CD14-positive monocyte (primary cell): ENCODE measurements around the gene NAXD. TPM values are rescaled to one million over a fixed set of nuclear protein-coding genes. Genes with fewer than 3 reads are reported as not detected.

Experiments used
- DNase-seq, 3 donors: peaks; one replicate each; pipeline ENCODE4 v3.0.0-alpha.2; 2011 to 2022
- H2AFZ ChIP-seq: 2 replicates; pipeline ENCODE4 v1.6.0; 2012; ENCODE audit warnings: mild to moderate bottlenecking, low read depth, low read length, inconsistent platforms; ENCODE audit not compliant: insufficient read depth, poor library complexity, severe bottlenecking
- H3K27ac ChIP-seq, 2 donors: 1 replicate in 1 of 2; 2 replicates in 1 of 2; pipeline ENCODE4 v1.5.1; 2012 to 2013; ENCODE audit warnings: low read length in 2 of 2, control low read depth in 1 of 2, inconsistent platforms in 1 of 2, low read depth in 1 of 2, mild to moderate bottlenecking in 1 of 2
- H3K27me3 ChIP-seq, 2 donors: one replicate each; pipeline versions ENCODE4 v1.6.0 to v1.6.1; 2011 to 2013; ENCODE audit warnings: low read length in 2 of 2; ENCODE audit not compliant: control insufficient read depth in 2 of 2, insufficient read depth in 2 of 2
- H3K36me3 ChIP-seq, 2 donors: replicated peaks in 1 of 2; 1 replicate in 1 of 2; 2 replicates in 1 of 2; pipeline versions ENCODE4 v1.5.1 to v1.6.1; 2012 to 2013; ENCODE audit warnings: low read length in 2 of 2, control low read depth in 1 of 2, inconsistent platforms in 1 of 2, mild to moderate bottlenecking in 1 of 2; ENCODE audit not compliant: insufficient read depth in 2 of 2, control insufficient read depth in 1 of 2
- H3K4me1 ChIP-seq, 2 donors: 1 replicate in 1 of 2; 2 replicates in 1 of 2; pipeline versions ENCODE4 v1.5.1 to v1.6.1; 2012 to 2013; ENCODE audit warnings: low read length in 2 of 2, control low read depth in 1 of 2, inconsistent platforms in 1 of 2, mild to moderate bottlenecking in 1 of 2, moderate library complexity in 1 of 2; ENCODE audit not compliant: insufficient read depth in 2 of 2, control insufficient read depth in 1 of 2
- H3K4me2 ChIP-seq: replicated peaks from 2 replicates; pipeline ENCODE3; 2012; ENCODE audit warnings: low read length, moderate library complexity, mild to moderate bottlenecking; ENCODE audit not compliant: poor library complexity, severe bottlenecking; ENCODE audit errors: extremely low read depth
- H3K4me3 ChIP-seq, 3 experiments: fragments of 200-600 bp in 1 of 3; sonication (generic) in 1 of 3; replicated peaks in 1 of 3; 1 replicate in 2 of 3; 2 replicates in 1 of 3; pipeline ENCODE4 v1.5.1; 2011 to 2013; ENCODE audit warnings: low read length in 3 of 3, mild to moderate bottlenecking in 3 of 3, control low read depth in 2 of 3, low read depth in 2 of 3, inconsistent platforms in 1 of 3, moderate library complexity in 1 of 3
- H3K79me2 ChIP-seq: 2 replicates; pipeline ENCODE4 v1.6.0; 2012; ENCODE audit warnings: mild to moderate bottlenecking, control low read depth, inconsistent platforms, low read length, moderate library complexity; ENCODE audit not compliant: insufficient read depth
- H3K9ac ChIP-seq: 2 replicates; pipeline ENCODE4 v1.6.0; 2017; ENCODE audit warnings: low read length, mild to moderate bottlenecking; ENCODE audit not compliant: insufficient read depth, poor library complexity, severe bottlenecking
- H3K9me3 ChIP-seq, 2 donors: replicated peaks in 1 of 2; 1 replicate in 1 of 2; 2 replicates in 1 of 2; pipeline versions ENCODE4 v1.5.1 to v1.6.1; 2012 to 2013; ENCODE audit warnings: low read length in 2 of 2, control low read depth in 1 of 2; ENCODE audit not compliant: control insufficient read depth in 1 of 2, insufficient read depth in 1 of 2
- H4K20me1 ChIP-seq: 2 replicates; pipeline ENCODE4 v1.6.0; 2012; ENCODE audit warnings: mild to moderate bottlenecking, low read length, control low read depth, moderate library complexity; ENCODE audit not compliant: insufficient read depth
- H3K27ac Mint-ChIP-seq, 7 donors: one replicate each; pipeline ENCODE4 v1.8.0; 2020; ENCODE audit warnings: mild to moderate bottlenecking in 7 of 7, mixed read lengths in 7 of 7, moderate library complexity in 6 of 7, inconsistent platforms in 2 of 7
- H3K27me3 Mint-ChIP-seq, 3 donors: one replicate each; pipeline ENCODE4 v1.8.0; 2021 to 2022; ENCODE audit warnings: low read depth in 3 of 3, mild to moderate bottlenecking in 3 of 3, mixed read lengths in 3 of 3, moderate library complexity in 3 of 3, inconsistent platforms in 1 of 3
- H3K36me3 Mint-ChIP-seq, 2 donors: one replicate each; pipeline ENCODE4 v1.8.0; 2020; ENCODE audit warnings: mixed read lengths in 2 of 2, inconsistent platforms in 1 of 2, mild to moderate bottlenecking in 1 of 2
- H3K4me1 Mint-ChIP-seq: one replicate; pipeline ENCODE4 v1.8.0; 2020; ENCODE audit warnings: mild to moderate bottlenecking, mixed read lengths
- H3K4me3 Mint-ChIP-seq, 2 donors: one replicate each; pipeline ENCODE4 v1.8.0; 2020; ENCODE audit warnings: mild to moderate bottlenecking in 2 of 2, mixed read lengths in 2 of 2, moderate library complexity in 1 of 2
- H3K9me3 Mint-ChIP-seq, 7 donors: one replicate each; pipeline ENCODE4 v1.8.0; 2020 to 2022; ENCODE audit warnings: mixed read lengths in 7 of 7, mild to moderate bottlenecking in 6 of 7, moderate library complexity in 6 of 7, inconsistent platforms in 2 of 7
- CTCF ChIP-seq: fragments of 200-600 bp; IDR thresholded peaks from one replicate; pipeline ENCODE4 v1.8.0; 2022; ENCODE audit warnings: antibody characterized with exemption, mild to moderate bottlenecking
- WGBS: methylation state at CpG from one replicate; pipeline ENCODE4 v1.1.5; 2013; ENCODE audit warnings: missing lambda C conversion rate; ENCODE audit not compliant: insufficient coverage; 5-methylcytosine and 5-hydroxymethylcytosine counted together
- intact Hi-C, 2 donors: fragments of 100-400 bp; cut with micrococcal nuclease; formaldehyde crosslinking; loops; one replicate each; pipeline versions ENCODE4 v1.15.0 to v1.15.1; 2023
- polyA plus RNA-seq, 3 donors: library from polyadenylated mRNA; depleted of rRNA in 1 of 3; unstranded in 2 of 3; stranded (reverse) in 1 of 3; fragments of 300-500 nt in 2 of 3; fragments of >200 nt in 1 of 3; fragmentation: Illumina TruSeq in 2 of 3; gene quantifications; 1 replicate in 2 of 3; 2 replicates in 1 of 3; pipeline ENCODE4 v1.2.3, GENCODE V29; 2012 to 2021

The NAXD gene
- polyA plus RNA-seq, 3 donors: 7.4 to 22.8 (median 8.5) TPM

- no peaks in the 10 kb centered on the region for H3K4me1 Mint-ChIP-seq
- Histone ChIP-seq H3K36me3 (peaks cover 51 to 66% of the 10 kb centered on the region in 2 donors), H3K79me2 (peaks cover 67% of the 10 kb centered on the region), H3K4me2 (no peak overlapping the region), H3K4me1 (no peaks in the 10 kb centered on the region), H2AFZ (no peak overlapping the region), H3K27me3 (no peaks in the 10 kb centered on the region), H3K27ac (no peak overlapping the region), H3K4me3 (no peak overlapping the region), H3K9me3 (no peaks in the 10 kb centered on the region), H3K9ac (no peak overlapping the region), H4K20me1 (peaks cover 94% of the 10 kb centered on the region)
- no peak for DNase-seq
- peak overlapping the region in 2 of 7 donors; percentile 8 to 24 for H3K27ac Mint-ChIP-seq
- intact Hi-C loops: no loop called here
- H3K27me3 Mint-ChIP-seq: peaks cover 0 to 1% (median 0%) of the 10 kb centered on the region in 3 donors
- 95% methylated on average over 37 of the region's 41 CpGs for whole genome bisulfite sequencing
- no peaks in the 10 kb centered on the region for H3K9me3 Mint-ChIP-seq
- TF ChIP-seq CTCF: no peak
- H3K4me3 Mint-ChIP-seq: no peak overlapping the region
- peaks cover 63 to 70% of the 10 kb centered on the region in 2 donors for H3K36me3 Mint-ChIP-seq
These were observed 9.7 kb downstream of the NAXD start for GRCh38 chr13:110624766-110625756.

GRCh38 chr13:110625771-110626321, 10.5 kb downstream of the NAXD start:
- Histone ChIP-seq H4K20me1 (peaks cover 94% of the 10 kb centered on the region), H3K36me3 (peaks cover 57 to 74% of the 10 kb centered on the region in 2 donors)

More at GRCh38 chr13:110625771-110626321, 10.5 kb downstream of the NAXD start:
- no peak overlapping the region for H2AFZ ChIP-seq
- no peak overlapping the region for H3K4me3 ChIP-seq
- Mint-ChIP-seq H3K4me3 (no peak overlapping the region), H3K27me3 (no peaks in the 10 kb centered on the region), H3K36me3 (peaks cover 70% of the 10 kb centered on the region in 2 donors), H3K9me3 (no peaks in the 10 kb centered on the region), H3K4me1 (no peaks in the 10 kb centered on the region), H3K27ac (peak overlapping the region in 3 of 7 donors; percentile 25 to 37 (median 26))
- H3K79me2 ChIP-seq: peaks cover 61% of the 10 kb centered on the region
- no peaks in the 10 kb centered on the region for H3K27me3 ChIP-seq
- DNase-seq: no peak
- 95% methylated on average over 17 of the region's 19 CpGs for WGBS
- no peak for TF ChIP-seq CTCF
- no peak overlapping the region for H3K27ac ChIP-seq
- no peaks in the 10 kb centered on the region for H3K4me1 ChIP-seq
- no peak overlapping the region for H3K9ac ChIP-seq
- no peak overlapping the region for H3K4me2 ChIP-seq
- H3K9me3 ChIP-seq: no peaks in the 10 kb centered on the region
- intact Hi-C loops: no loop called here
